Subcutaneous abdominal adipose tissue (tissue), 5 donors: ENCODE data around the gene LRP2BP.

Experiments
- H3K27ac ChIP-seq: one replicate; pipeline ENCODE4 v1.7.0; 2013; ENCODE audit warnings: low read depth, mild to moderate bottlenecking, inconsistent platforms, low read length, moderate library complexity
- H3K27me3 ChIP-seq, 5 donors: one replicate each; pipeline ENCODE4 v1.7.0; 2013; ENCODE audit warnings: low read length in 5 of 5, inconsistent platforms in 1 of 5; ENCODE audit not compliant: control insufficient read depth in 5 of 5, insufficient read depth in 4 of 5
- H3K36me3 ChIP-seq, 5 donors: one replicate each; pipeline ENCODE4 v1.7.0; 2013; ENCODE audit warnings: low read length in 5 of 5; ENCODE audit not compliant: control insufficient read depth in 5 of 5, insufficient read depth in 5 of 5
- H3K4me1 ChIP-seq, 5 donors: one replicate each; pipeline ENCODE4 v1.7.0; 2013; ENCODE audit warnings: low read length in 5 of 5, mild to moderate bottlenecking in 3 of 5, moderate library complexity in 1 of 5; ENCODE audit not compliant: control insufficient read depth in 5 of 5, insufficient read depth in 5 of 5
- H3K4me3 ChIP-seq, 5 donors: one replicate each; pipeline ENCODE4 v1.7.0; 2013; ENCODE audit warnings: low read length in 5 of 5, low read depth in 1 of 5
- H3K9ac ChIP-seq, 5 donors: one replicate each; pipeline ENCODE4 v1.7.0; 2013; ENCODE audit warnings: low read length in 5 of 5, mild to moderate bottlenecking in 4 of 5, moderate library complexity in 3 of 5
- H3K9me3 ChIP-seq, 5 donors: one replicate each; pipeline ENCODE4 v1.7.0; 2013; ENCODE audit warnings: low read length in 5 of 5; ENCODE audit not compliant: control insufficient read depth in 5 of 5
- donor health status: healthy.
- donor health status: healthy.
- donor health status: healthy.
- donor health status: healthy.
- donor health status: healthy.

LRP2BP gene

DNA sequence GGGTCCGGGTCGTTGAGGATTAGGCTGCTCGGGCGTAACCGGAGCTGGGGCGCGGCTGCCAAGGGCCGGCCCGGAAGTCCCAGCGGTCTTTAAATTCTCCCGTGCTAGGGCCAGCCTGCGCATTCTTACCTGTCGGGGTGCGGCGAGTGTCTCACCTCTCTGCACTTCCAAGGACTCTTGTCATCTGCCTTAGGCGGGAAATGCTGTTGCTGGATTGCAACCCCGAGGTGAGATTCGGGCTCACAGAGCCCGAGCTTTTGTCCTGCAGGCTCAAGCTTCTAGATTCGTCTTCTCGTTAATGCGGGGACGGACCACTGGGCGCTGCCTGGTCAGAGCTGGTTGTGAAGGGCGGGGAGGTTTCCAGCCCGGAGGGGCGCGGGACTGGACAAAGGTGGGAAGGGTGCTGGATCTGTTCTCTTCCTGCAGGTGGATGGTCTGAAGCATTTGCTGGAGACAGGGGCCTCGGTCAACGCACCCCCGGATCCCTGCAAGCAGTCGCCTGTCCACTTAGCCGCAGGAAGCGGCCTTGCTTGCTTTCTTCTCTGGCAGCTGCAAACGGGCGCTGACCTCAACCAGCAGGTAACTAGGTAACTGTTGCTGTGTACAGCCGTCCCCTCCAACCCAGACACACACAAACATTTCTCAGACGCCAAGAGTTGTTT is 1.1 kb upstream of the LRP2BP start, which contains the start of gene ANKRD37:
ANKRD37 (plus strand) TSS at position 118 of the 662 bp plus-strand sequence; CDS start at position 201, 83 bp downstream.
- H3K27ac ChIP-seq: peak within 1 kb of the TSS; percentile 98

DNA sequence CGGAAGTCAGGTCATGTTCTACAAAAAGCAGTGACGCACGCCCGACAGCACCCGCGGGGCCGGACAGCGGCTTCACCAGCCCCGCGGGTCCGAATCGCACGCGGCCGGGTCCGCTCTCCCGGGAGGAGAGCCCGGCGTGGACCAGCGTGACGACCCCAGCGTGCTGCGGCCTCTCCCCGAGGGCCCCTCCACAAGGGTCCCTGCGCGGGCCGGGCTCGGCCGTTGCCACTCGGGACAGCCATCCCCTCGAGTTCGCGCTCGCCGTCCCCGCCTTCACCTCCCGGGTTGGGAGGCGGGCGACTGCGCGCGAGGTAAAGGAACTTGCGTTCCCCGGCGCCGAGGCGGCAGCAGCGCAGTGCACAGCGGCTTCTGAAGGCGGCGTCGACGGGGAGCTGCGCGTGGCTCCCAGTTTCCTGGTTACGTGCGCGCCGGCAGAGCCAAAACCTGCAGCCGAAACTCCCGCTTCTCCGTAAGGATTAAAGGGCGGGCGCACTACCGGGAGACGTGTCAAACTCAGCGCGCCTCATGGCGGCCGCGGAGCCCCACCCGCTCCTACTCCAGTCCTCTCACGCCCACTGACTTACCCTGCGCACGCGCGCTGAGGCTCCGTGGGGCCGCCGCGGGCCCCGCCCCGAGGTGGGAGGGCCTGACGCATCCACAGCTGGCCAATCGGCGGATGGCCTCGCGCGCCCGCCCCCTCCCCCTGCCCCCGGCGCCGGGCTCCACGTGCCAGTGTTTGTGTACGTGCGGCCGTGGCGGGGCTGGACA is 416 bp upstream of the LRP2BP start:
- H3K4me1 ChIP-seq: peaks cover 3 to 22% (median 21%) of the 10 kb centered on the region in 5 donors

More for the DNA sequence above, 1.1 kb upstream of the LRP2BP start, which contains the start of gene ANKRD37:
- Histone ChIP-seq H3K36me3 (peaks cover 17 to 28% (median 23%) of the 10 kb centered on the region in 5 donors), H3K4me3 (peak within 1 kb of the TSS; percentile 80 to 85 (median 85)), H3K9me3 (no peaks in the 10 kb centered on the region), H3K9ac (peak within 1 kb of the TSS in 4 of 5 donors; percentile 78 to 93 (median 87)), H3K4me1 (peaks cover 3 to 22% (median 21%) of the 10 kb centered on the region in 5 donors), H3K27me3 (no peaks in the 10 kb centered on the region)

DNA sequence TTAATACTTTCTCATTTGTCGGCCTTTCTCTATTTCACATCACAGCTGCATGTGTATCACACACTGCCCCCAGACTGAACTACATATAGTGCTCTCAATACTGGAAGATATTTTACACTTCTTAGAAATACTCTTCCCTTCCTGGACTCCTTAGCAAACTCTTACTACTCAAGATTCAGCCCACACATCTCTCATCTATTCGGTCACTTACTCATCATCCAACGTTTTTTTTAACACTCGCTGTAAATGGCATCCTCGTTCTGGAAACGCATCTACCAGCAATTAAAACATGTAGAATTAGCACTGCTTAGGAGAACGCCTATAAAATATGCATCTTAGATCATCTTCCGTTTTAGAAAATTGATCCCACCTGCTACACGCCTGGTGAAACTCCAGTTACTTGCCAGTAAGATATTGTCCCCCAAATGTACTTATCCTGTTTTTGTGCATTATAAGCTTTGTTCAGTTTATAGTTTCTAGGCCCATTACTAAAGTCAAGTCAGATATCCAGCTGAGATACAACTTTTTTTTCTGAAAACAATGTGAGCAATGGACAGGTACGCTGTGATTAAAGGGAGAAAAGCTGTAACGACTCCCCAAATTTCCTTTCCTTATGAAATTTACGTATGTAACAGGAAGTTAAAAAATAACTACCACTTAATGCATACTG is 1.0 kb downstream of the LRP2BP start:
- Histone ChIP-seq H3K9ac (peak overlapping the region in 4 of 5 donors; percentile 78 to 93 (median 87)), H3K4me1 (peaks cover 3 to 22% (median 21%) of the 10 kb centered on the region in 5 donors), H3K27ac (peak overlapping the region; percentile 98), H3K27me3 (no peaks in the 10 kb centered on the region), H3K4me3 (peak overlapping the region; percentile 68 to 85 (median 80)), H3K9me3 (no peaks in the 10 kb centered on the region), H3K36me3 (peaks cover 0 to 8% (median 3%) of the 10 kb centered on the region in 5 donors)

More for the DNA sequence above, 416 bp upstream of the LRP2BP start:
- Histone ChIP-seq H3K27ac (peak overlapping the region; percentile 98), H3K27me3 (no peaks in the 10 kb centered on the region), H3K4me3 (peak overlapping the region; percentile 79 to 85 (median 81)), H3K36me3 (peaks cover 10 to 21% (median 15%) of the 10 kb centered on the region in 5 donors), H3K9ac (peak overlapping the region in 4 of 5 donors; percentile 78 to 93 (median 87)), H3K9me3 (no peaks in the 10 kb centered on the region)

DNA sequence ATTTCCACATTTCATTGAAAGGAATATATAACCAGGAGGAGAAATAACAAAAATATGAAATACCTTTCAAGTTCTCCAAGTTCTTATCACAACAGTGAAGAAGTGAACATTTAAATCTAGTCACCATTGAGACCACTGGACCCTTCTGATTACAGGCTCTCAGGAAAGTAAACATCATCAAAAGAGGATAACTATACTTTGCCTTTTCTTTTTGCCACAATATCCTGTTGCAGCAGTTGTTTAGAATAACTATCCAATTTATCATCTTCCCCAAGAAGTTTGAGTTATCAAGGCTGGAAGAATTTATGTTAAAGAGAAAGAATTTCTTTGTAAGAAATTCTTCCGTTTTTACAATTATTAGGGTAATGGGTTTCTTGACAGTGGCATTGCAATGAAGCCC is 3.6 kb downstream of the LRP2BP start:
- H3K4me3 ChIP-seq: no peak overlapping the region
- H3K27ac ChIP-seq: no peak overlapping the region
- H3K36me3 ChIP-seq: no peaks in the 10 kb centered on the region

DNA sequence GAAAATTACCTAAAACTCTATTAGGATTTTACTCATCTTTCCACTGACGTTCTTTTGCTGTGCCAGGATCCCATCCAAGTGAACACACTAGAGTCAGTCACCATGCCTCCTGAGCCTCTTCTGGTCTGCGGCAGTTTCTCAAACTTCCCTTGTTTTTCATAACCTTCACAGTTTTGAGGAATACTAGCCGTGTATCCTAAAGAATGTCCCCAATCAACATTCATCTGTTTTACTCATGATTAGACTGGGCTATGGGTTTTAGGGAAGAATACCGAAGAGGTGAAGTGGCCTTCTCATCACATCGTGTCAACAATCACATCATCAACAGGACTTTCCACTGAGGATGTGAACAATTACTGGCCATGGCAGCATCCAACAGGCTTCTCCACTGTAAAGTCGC is 4.8 kb downstream of the LRP2BP start:
- Histone ChIP-seq H3K36me3 (no peaks in the 10 kb centered on the region), H3K4me3 (no peak overlapping the region), H3K9me3 (no peaks in the 10 kb centered on the region), H3K27ac (no peak overlapping the region), H3K27me3 (no peaks in the 10 kb centered on the region), H3K9ac (no peak overlapping the region), H3K4me1 (peaks cover 0 to 14% (median 9%) of the 10 kb centered on the region in 5 donors)

More for the DNA sequence above, 3.6 kb downstream of the LRP2BP start:
- Histone ChIP-seq H3K9me3 (no peaks in the 10 kb centered on the region), H3K9ac (no peak overlapping the region), H3K27me3 (no peaks in the 10 kb centered on the region), H3K4me1 (peaks cover 3 to 21% (median 18%) of the 10 kb centered on the region in 5 donors)

DNA sequence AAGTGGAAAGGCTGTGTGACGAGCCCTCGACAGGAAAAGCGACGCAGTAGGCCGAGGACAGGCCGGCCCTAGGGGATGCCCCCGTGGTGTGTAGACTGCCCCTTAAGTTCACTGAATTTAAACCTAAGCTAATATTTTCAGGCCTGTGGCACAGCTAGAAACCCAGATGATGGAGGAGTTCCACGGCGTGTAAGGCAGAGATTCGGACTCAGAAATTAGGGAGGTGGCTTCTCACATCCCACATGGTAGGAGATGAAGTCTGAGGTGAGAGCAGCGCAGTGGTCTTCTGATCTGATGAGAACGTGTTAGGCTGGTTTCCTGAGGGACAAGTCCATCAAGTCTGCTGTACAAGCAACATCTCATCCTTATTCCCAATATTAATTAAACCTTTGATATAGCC is 7.8 kb downstream of the LRP2BP start:
- peaks cover 0 to 5% (median 0%) of the 10 kb centered on the region in 5 donors for H3K27me3 ChIP-seq
- no peaks in the 10 kb centered on the region for H3K36me3 ChIP-seq
- no peak overlapping the region for H3K4me3 ChIP-seq
- no peak overlapping the region for H3K9ac ChIP-seq
- H3K27ac ChIP-seq: no peak overlapping the region
- H3K4me1 ChIP-seq: peaks cover 0 to 7% (median 0%) of the 10 kb centered on the region in 5 donors
- no peaks in the 10 kb centered on the region for H3K9me3 ChIP-seq

DNA sequence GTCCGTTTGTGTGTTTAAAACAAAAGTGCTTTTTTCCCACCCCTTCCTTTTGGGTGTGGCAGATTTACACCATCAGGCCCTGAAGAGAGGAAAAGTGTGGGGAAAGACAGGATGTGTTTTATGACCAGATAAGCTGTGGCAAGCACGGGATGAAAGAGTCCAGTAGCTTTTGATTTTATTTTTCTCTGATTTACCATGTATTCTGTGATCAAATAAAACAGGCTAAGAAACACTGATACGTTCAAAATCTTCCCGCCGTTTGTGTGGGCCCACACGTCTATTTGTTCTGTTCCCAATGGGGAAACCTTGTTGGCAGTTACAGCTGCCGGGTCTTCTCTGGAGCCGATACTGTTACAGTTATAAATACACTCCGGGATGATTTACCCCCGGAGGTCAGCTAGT is 10.8 kb downstream of the LRP2BP start:
- H3K27ac ChIP-seq: peak overlapping the region; percentile 34
- H3K4me3 ChIP-seq: peak overlapping the region in 2 of 5 donors; percentile 17 to 29

DNA sequence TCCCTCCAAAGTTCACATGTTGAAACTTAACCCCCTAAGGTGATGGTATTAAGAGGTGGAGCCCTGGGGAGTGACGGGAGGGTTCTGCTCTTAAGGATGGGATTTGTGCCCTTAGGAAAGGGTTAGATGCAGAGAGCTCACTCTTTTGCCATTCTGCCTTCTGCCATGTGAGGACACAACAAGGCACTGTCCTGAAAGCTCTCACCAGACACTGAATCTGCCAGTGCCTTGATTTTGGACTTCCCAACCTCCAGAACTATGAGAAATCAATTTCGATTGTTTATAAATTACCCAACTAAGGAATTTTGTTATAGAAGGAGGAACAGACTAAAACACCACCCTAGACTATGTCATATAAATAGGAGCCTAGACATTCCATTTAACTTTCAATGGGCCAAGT is 11.7 kb downstream of the LRP2BP start:
- Histone ChIP-seq H3K4me3 (no peak overlapping the region), H3K36me3 (no peaks in the 10 kb centered on the region), H3K9ac (no peak overlapping the region), H3K9me3 (peaks cover 0 to 4% (median 3%) of the 10 kb centered on the region in 5 donors), H3K27ac (no peak overlapping the region), H3K4me1 (peaks cover 0 to 7% (median 0%) of the 10 kb centered on the region in 5 donors), H3K27me3 (peaks cover 0 to 5% (median 0%) of the 10 kb centered on the region in 5 donors)

More for the DNA sequence above, 10.8 kb downstream of the LRP2BP start:
- Histone ChIP-seq H3K36me3 (no peaks in the 10 kb centered on the region), H3K27me3 (peaks cover 0 to 5% (median 0%) of the 10 kb centered on the region in 5 donors), H3K4me1 (peaks cover 0 to 7% (median 0%) of the 10 kb centered on the region in 5 donors), H3K9me3 (peaks cover 0 to 4% (median 3%) of the 10 kb centered on the region in 5 donors), H3K9ac (peak overlapping the region in 1 of 5 donors; percentile 59)

DNA sequence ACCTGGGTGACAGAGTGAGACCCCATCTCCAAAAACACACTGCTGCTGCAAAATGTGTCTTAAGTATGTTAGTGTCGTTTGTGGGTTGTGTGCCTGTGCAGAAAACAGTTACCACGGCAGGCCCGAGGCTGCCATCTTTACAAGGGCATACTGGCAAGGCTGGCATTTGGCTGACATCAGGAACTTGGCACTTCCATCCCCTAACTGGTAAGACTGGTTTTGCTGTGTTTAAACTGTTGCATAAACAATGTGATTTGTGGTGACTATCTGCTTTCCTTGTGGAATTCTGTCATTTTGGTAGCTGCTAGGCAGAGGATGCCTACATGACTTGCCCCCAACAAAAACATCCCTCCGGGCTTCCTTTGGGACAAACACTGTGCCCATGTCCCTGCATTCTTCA is 12.3 kb downstream of the LRP2BP start:
- no peak overlapping the region for H3K4me3 ChIP-seq
- peaks cover 0 to 4% (median 3%) of the 10 kb centered on the region in 5 donors for H3K9me3 ChIP-seq
- H3K9ac ChIP-seq: no peak overlapping the region
- peaks cover 0 to 7% (median 0%) of the 10 kb centered on the region in 5 donors for H3K4me1 ChIP-seq
- peaks cover 0 to 5% (median 0%) of the 10 kb centered on the region in 5 donors for H3K27me3 ChIP-seq
- no peak overlapping the region for H3K27ac ChIP-seq
- peaks cover 0 to under 1% (median 0%) of the 10 kb centered on the region in 5 donors for H3K36me3 ChIP-seq
